IPS-20b (cell line): ENCODE measurements around the gene TPO.

Source experiments
- H3K27ac ChIP-seq: one replicate; pipeline ENCODE4 v1.5.1; 2013; ENCODE audit warnings: low read length
- H3K27me3 ChIP-seq: 2 replicates; pipeline ENCODE4 v1.6.1; 2013; ENCODE audit warnings: mild to moderate bottlenecking, low read length, inconsistent platforms; ENCODE audit not compliant: insufficient read depth
- H3K36me3 ChIP-seq: 2 replicates; pipeline ENCODE4 v1.6.1; 2013; ENCODE audit warnings: low read depth, mild to moderate bottlenecking, inconsistent platforms, low read length, moderate library complexity; ENCODE audit not compliant: insufficient read depth
- H3K4me1 ChIP-seq: 2 replicates; pipeline ENCODE4 v1.6.1; 2013; ENCODE audit warnings: mild to moderate bottlenecking, control low read depth, inconsistent platforms, low read length, moderate library complexity; ENCODE audit not compliant: insufficient read depth
- H3K4me3 ChIP-seq: 2 replicates; pipeline ENCODE4 v1.5.1; 2013; ENCODE audit warnings: mild to moderate bottlenecking, low read length, inconsistent platforms
- H3K9ac ChIP-seq: 2 replicates; pipeline ENCODE4 v1.6.1; 2013; ENCODE audit warnings: low read depth, mild to moderate bottlenecking, inconsistent platforms, low read length, moderate library complexity
- H3K9me3 ChIP-seq: 2 replicates; pipeline ENCODE4 v1.6.1; 2013; ENCODE audit warnings: mild to moderate bottlenecking, low read depth, low read length, inconsistent platforms; ENCODE audit not compliant: insufficient read depth

The TPO gene

DNA sequence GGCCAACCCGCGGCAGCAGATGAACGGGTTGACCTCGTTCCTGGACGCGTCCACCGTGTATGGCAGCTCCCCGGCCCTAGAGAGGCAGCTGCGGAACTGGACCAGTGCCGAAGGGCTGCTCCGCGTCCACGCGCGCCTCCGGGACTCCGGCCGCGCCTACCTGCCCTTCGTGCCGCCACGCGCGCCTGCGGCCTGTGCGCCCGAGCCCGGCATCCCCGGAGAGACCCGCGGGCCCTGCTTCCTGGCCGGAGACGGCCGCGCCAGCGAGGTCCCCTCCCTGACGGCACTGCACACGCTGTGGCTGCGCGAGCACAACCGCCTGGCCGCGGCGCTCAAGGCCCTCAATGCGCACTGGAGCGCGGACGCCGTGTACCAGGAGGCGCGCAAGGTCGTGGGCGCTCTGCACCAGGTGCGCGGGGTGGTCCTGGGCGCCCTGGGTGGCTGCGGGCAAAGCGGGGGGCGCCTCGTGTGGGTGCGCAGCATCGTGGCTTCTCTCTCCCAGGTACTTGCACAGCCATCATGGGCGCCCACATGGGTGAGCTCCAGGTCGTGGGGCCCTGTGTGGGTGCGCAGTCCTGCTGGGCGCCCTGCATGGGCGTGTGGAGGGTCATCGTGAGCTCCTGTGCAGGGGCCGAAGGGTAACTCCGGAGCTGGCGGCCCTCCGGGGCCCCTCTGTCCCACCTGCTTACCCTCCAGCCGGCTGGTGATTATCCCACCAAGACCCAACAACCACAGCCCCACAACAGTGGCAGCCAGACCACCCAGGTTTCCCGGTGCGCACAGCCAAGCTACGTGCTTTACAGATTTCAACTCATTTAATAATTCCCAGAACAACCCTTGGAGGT, 64.2 kb downstream of the TPO start:
- Histone ChIP-seq H3K9ac (no peak overlapping the region), H3K27ac (no peak overlapping the region), H3K36me3 (no peaks in the 10 kb centered on the region), H3K4me1 (no peaks in the 10 kb centered on the region; the same call in 1 of the 2 replicates), H3K4me3 (no peak overlapping the region), H3K9me3 (no peaks in the 10 kb centered on the region), H3K27me3 (no peaks in the 10 kb centered on the region)

DNA sequence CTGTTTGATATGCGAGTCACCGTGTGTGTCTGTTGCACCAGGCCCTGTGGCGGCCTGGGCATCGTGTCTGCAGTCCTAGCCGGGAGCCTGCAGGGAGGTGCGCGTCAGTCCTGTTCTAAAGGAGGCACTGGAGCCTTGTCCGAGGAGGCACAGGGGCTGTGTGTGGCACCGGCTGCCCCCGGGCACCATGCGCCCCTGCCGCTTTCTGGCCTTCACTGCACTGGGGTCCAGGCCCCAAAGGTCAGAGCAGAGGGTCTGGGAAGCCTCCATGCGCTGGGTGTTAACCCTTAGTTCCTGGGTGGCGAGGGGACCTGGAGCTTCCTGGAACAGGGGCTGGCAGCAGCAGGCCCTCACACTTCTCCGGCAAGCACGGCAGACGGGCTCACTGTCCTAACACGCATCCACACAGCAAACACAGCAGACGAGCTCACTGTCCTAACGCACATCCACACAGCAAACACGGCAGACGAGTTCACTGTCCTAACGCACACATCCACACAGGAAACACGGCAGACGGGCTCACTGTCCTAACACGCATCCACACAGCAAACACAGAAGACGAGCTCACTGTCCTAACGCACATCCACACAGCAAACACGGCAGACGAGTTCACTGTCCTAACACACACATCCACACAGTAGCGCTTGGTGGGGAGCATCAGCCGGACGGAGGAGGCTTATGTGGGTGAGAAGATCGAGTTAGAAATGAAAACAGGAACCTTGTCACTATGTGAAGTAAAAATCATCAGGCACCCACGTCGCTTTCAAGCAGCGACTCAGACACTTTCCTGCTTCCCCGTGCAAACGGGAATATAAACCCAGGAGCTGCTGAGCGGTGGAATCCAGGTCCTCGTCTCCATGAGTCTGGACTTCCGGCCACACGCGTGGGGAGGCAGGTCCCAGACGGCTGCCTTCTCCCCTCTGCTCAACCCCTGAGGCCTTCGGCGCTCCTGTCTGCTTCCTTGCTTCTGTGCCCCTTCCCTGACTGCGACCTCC, 65.3 kb downstream of the TPO start:
- Histone ChIP-seq H3K4me3 (no peak overlapping the region), H3K9me3 (no peaks in the 10 kb centered on the region), H3K27ac (no peak overlapping the region), H3K9ac (no peak overlapping the region), H3K4me1 (no peaks in the 10 kb centered on the region; the same call in 1 of the 2 replicates), H3K27me3 (no peaks in the 10 kb centered on the region), H3K36me3 (no peaks in the 10 kb centered on the region)

DNA sequence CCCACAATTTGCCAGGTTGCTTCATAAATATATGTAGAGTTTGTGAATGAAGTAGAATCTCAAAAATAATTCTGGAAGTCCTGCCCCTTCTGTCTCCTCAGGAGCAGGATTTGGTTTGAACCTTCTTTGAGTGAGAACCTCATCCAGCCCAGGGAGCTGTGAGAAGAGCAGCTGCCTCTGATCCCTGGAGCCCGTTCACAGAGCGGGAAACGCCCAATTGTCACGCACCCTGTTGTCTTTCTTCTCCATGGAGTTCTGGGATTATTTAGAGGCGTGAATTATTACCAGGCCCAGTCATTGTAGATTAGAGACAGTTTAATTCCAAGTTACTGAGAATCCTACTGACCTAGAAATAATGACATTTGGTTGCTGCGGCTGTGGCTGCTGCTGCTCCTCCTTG, 66.1 kb downstream of the TPO start:
- no peaks in the 10 kb centered on the region for H3K9me3 ChIP-seq
- no peak overlapping the region for H3K4me3 ChIP-seq
- H3K27me3 ChIP-seq: no peaks in the 10 kb centered on the region
- no peak overlapping the region for H3K9ac ChIP-seq
- H3K27ac ChIP-seq: no peak overlapping the region
- no peaks in the 10 kb centered on the region; the same call in 1 of the 2 replicates for H3K4me1 ChIP-seq
- H3K36me3 ChIP-seq: no peaks in the 10 kb centered on the region

DNA sequence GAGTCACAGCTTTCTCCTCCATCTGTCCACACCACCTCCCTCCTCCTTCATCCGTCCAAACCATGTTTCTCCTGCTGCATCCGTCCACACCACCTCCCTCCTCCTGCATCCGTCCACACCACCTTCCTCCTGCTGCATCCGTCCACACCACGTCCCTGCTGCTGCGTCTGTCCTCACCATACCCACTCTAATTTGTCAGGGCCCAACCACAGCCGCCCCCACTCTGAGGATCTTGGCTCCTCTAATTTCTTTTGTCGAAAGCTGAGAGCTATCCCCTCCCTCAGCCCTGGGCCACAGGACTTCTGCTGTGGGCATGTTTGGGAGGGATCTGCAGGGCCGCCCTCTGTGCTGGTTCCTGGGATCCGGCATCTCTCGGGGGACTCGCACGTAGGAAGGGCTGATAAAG, 67.4 kb downstream of the TPO start:
- Histone ChIP-seq H3K27me3 (no peaks in the 10 kb centered on the region), H3K9me3 (no peaks in the 10 kb centered on the region), H3K9ac (no peak overlapping the region), H3K36me3 (no peaks in the 10 kb centered on the region), H3K4me1 (no peaks in the 10 kb centered on the region), H3K27ac (no peak overlapping the region), H3K4me3 (no peak overlapping the region)

DNA sequence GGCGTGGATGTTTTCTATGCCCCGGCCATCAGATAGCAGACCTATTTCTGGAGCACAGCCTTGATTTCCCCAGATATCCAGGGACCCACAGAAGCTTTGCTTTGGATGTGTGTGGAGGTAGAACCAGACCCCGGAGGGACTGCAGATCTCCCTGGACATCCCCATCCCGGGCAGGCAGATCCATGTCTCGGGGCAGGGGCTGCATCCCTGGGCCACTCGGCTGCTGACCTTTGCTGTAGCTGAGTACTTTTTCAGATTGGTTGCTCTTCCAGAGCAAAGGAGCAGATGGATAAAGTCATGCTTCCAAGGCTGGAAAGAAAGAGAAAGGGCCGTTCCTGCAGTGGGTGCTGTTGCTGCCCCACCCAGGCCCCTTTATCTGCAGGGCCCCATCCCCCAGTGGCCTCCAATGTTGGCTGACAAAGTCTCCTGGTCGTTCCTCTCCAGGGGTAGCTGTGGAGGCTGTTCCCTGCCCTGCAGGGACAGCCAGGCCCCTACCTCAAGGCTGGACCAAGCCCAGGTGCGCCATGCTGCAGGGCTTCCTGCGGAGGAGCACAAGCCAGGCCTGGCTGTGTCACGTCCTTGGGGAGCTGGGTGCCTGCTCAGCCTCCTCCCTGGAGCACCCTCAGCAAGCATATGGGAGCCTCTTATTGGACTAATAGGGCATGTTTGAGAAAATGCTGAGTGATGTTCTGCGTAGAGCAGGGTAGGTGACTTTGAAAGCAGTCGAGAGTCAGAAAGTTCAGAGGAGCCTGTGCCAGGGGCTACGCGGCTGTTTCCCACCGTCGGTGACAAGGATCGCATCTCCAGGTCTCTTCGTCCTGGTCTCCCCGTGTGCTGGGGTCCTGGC, 68.4 kb downstream of the TPO start:
- no peaks in the 10 kb centered on the region for H3K27me3 ChIP-seq
- H3K4me3 ChIP-seq: no peak overlapping the region
- no peaks in the 10 kb centered on the region for H3K36me3 ChIP-seq
- H3K9me3 ChIP-seq: no peaks in the 10 kb centered on the region
- H3K4me1 ChIP-seq: no peaks in the 10 kb centered on the region
- H3K9ac ChIP-seq: no peak overlapping the region
- H3K27ac ChIP-seq: no peak overlapping the region

DNA sequence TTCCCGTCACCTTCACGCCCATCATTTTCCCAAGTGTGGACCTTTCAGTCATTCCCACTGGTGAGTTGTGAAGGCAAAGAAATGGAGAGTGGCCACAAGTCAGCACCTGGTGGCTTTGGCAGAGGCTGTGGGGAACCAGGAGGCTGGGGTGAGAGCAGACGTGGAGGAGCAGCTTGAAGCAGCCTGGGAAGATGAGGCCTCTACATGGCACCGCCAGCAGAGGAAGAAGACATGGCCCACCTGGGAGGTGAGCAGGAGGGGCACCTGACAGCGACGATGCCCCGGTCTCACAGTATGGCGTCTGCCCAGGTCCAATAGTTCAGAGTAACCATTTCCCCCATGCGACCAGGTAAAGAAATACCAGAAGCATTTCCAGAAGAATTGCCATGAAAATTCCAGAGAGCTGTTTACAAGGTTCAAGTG, 69.0 kb downstream of the TPO start:
- H3K9ac ChIP-seq: no peak overlapping the region
- no peaks in the 10 kb centered on the region for H3K27me3 ChIP-seq
- H3K9me3 ChIP-seq: no peaks in the 10 kb centered on the region
- H3K4me1 ChIP-seq: no peaks in the 10 kb centered on the region
- no peak overlapping the region for H3K27ac ChIP-seq
- H3K4me3 ChIP-seq: no peak overlapping the region
- no peaks in the 10 kb centered on the region for H3K36me3 ChIP-seq

DNA sequence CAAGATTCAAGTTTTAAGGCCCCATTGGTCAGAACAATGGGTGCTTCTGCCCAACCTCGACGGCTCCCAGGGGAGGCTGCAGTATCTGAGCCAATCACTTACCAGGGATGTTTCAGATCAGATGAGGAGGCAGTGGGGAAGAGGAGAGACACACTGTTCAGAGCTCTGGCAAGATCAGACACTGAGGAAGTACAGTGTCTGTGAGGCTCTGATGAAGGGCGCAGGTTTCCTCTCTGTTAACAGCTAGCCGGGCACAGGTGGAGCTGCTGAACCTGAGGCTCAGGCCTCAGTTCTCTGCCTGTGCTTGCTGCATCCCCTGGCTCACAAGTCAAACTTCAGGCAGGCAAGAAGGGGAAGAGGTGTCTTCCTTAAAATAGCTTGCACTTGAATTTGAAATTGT, 69.7 kb downstream of the TPO start:
- H3K36me3 ChIP-seq: no peaks in the 10 kb centered on the region
- no peak overlapping the region for H3K4me3 ChIP-seq
- H3K9me3 ChIP-seq: no peaks in the 10 kb centered on the region
- H3K9ac ChIP-seq: no peak overlapping the region
- no peaks in the 10 kb centered on the region for H3K27me3 ChIP-seq
- no peak overlapping the region for H3K27ac ChIP-seq
- no peaks in the 10 kb centered on the region for H3K4me1 ChIP-seq

DNA sequence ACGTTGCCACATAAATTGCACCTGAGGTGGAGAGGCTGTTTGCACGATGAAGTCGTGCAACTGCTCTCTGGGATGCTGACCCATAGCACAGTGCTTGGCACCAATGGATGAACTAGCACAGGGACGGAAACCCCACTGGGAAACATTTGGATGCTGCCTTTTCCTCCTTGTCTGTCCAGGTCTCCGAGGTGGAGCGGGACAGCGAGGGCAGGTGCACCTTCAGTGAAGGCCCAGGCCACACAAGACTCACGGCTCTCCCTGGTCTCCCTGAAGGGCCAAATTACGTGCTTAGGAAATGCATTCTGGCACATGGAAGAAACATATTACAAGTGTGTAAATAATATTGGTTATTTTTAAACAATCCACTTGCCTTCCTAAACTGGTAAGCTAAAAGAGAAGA, 70.3 kb downstream of the TPO start:
- no peaks in the 10 kb centered on the region for H3K4me1 ChIP-seq
- H3K9me3 ChIP-seq: no peaks in the 10 kb centered on the region
- no peak overlapping the region for H3K27ac ChIP-seq
- no peak overlapping the region for H3K9ac ChIP-seq
- H3K4me3 ChIP-seq: no peak overlapping the region
- H3K36me3 ChIP-seq: no peaks in the 10 kb centered on the region
- no peaks in the 10 kb centered on the region for H3K27me3 ChIP-seq

DNA sequence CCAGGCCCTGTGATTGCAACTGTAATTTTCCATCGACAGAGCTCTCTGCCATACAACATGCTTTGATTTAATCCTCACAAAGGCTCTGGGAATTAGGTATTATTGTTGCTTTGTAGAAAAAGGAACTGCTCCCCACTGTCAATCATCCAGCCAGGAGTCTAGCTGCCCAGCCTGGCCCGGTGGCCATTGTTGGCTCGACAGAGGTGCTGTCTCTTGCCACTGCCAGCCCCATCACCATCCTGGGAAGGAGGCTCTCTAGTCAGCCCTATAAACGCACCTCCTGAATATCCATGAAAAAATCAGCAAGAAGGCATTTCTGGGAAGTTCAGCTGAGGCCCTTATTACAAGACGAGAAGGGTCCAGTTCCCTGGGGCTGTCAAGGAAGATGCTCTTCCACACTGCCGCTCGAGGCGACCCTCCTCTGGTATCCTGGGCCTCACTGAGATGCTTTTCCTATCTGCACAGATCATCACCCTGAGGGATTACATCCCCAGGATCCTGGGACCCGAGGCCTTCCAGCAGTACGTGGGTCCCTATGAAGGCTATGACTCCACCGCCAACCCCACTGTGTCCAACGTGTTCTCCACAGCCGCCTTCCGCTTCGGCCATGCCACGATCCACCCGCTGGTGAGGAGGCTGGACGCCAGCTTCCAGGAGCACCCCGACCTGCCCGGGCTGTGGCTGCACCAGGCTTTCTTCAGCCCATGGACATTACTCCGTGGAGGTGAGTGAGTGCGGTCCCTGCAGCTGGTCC, 71.0 kb downstream of the TPO start:
- Histone ChIP-seq H3K27me3 (no peaks in the 10 kb centered on the region), H3K9ac (no peak overlapping the region), H3K9me3 (no peaks in the 10 kb centered on the region), H3K36me3 (no peaks in the 10 kb centered on the region), H3K27ac (no peak overlapping the region), H3K4me3 (no peak overlapping the region), H3K4me1 (no peaks in the 10 kb centered on the region)

DNA sequence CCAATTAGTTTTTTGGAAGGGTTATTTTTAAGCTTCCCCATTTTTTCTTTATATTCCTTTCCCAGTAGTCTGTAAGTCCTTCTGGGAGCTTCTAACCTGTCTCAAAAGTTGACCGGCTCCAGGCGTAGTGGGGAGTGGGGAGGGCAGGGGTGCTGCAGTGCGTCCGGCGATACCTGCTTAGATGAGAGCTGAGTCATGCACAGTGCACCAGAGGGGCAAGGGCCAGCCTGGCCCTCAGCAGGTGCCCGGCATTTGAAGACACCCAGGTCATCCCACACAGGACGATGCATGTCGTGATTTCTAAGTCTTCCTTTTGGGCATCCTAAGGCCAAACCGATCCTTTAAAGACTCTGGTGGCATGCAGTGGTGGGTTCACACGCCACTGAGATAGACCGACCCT, 73.4 kb downstream of the TPO start:
- Histone ChIP-seq H3K4me3 (no peak overlapping the region), H3K27me3 (no peaks in the 10 kb centered on the region), H3K9me3 (no peaks in the 10 kb centered on the region), H3K27ac (no peak overlapping the region), H3K9ac (no peak overlapping the region), H3K4me1 (no peaks in the 10 kb centered on the region), H3K36me3 (no peaks in the 10 kb centered on the region)

DNA sequence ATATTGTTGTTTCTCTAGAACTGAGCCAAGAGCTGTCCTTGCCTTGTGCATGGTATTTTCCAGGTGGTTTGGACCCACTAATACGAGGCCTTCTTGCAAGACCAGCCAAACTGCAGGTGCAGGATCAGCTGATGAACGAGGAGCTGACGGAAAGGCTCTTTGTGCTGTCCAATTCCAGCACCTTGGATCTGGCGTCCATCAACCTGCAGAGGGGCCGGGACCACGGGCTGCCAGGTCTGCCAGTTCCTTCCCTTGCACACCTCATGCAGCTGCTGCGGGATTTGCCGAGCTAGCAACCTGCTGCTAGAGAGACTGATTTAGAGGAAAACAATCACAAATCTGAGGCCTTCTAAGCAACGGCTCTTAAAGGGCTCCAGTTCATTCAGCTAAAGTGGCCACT, 74.5 kb downstream of the TPO start:
- H3K4me3 ChIP-seq: no peak overlapping the region
- H3K36me3 ChIP-seq: no peaks in the 10 kb centered on the region
- no peaks in the 10 kb centered on the region for H3K4me1 ChIP-seq
- no peaks in the 10 kb centered on the region for H3K9me3 ChIP-seq
- H3K27ac ChIP-seq: no peak overlapping the region
- no peaks in the 10 kb centered on the region for H3K27me3 ChIP-seq
- no peak overlapping the region for H3K9ac ChIP-seq
